ENCODE data around the gene SLITRK6. TPM values are rescaled to one million over a fixed set of nuclear protein-coding genes. Genes with fewer than 3 reads are reported as not detected.

The SLITRK6 gene
- total RNA-seq, 1 experiment from 2014 or later, result 3.8 TPM

DNA sequence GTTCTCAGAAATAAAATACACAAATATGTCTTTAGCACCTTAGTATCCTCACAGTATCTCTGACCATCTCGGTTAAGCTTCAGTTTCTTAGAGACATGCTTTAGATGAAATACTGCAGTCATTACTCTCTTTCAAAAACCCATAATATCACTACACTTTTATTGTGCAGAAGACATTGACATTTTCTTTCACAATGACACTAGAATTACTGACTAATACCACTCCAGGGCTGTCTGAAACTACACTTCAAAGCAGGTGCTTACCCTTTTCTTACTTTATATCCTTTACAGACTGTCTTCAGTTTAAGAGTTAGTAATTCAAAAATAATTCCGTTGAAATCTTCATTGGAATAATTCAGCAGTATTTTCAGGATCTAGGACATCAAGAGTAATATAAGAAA lies 42.2 kb upstream of the SLITRK6 start:
- no peaks in the 10 kb centered on the region for H3K36me3 ChIP-seq (ENCODE audit: control insufficient read depth, insufficient read depth, low read length)
- no peak overlapping the region for H3K4me3 ChIP-seq (ENCODE audit: low read depth in 2 of 2, low read length in 2 of 2)
- DNase-seq (ENCODE audit: low read depth, low spot score) (no peak), ATAC-seq (no peak)
- ChIA-PET POLR2A (no interaction called here), CTCF (no interaction called here)
- no TSS peak for BruUV-seq (replicated peaks)
- no peaks in the 10 kb centered on the region for H3K4me1 ChIP-seq (ENCODE audit: control insufficient read depth, insufficient read depth, low read length)
- H3K9me3 ChIP-seq (ENCODE audit: control insufficient read depth, insufficient read depth, low read depth, low read length), result no peaks in the 10 kb centered on the region
- H3K27me3 ChIP-seq (ENCODE audit: control insufficient read depth, insufficient read depth, low read length), result no peaks in the 10 kb centered on the region
- in situ Hi-C loops (cut with HindIII; ENCODE audit: low pct_unique_long_range_greater_than_20kb, low sequenced_read_pairs) (no loop called here), intact Hi-C loops (cut with micrococcal nuclease; ENCODE audit: unreplicated experiment) (no loop called here)
- TF ChIP-seq TCF7L2 (IDR thresholded peaks at IDR 0.05; ENCODE audit: low read depth, low read length) (no peak), CTCF (IDR thresholded peaks at IDR 0.05) (no peak), POLR2AphosphoS5 (IDR thresholded peaks at IDR 0.05; ENCODE audit: low read depth, low read length) (no peak), REST (IDR thresholded peaks at IDR 0.05; ENCODE audit: insufficient read depth in 1 of 2, low read depth in 2 of 2, low read length in 1 of 2) (no peak), SIN3A (IDR thresholded peaks at IDR 0.05; ENCODE audit: borderline replicate concordance, insufficient read depth, low read depth, low read length) (no peak)
- H3K27ac ChIP-seq (ENCODE audit: low read length), result no peak overlapping the region

DNA sequence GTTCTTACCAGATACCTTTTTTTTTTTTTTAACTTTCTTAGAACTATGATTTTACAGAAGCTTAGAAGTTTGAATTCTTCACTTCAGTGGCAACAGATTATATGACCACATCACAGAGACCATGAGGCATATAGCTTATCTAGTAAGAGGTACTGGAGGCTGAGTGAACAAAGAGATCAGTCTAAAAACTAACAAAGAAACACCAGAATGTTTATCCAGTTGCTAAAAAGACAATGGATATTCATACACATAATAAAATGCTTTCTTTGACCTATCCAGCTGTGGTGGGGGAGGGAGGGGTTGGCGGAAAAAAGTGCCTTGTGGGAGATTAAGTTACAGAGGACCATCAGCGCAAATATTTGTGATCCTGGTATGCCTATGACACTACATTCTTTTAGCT lies 34.7 kb upstream of the SLITRK6 start:
- no peak overlapping the region for H3K4me3 ChIP-seq (ENCODE audit: low read depth in 2 of 2, low read length in 2 of 2)
- intact Hi-C loops (cut with micrococcal nuclease; ENCODE audit: unreplicated experiment), result no loop called here
- no peak overlapping the region for H3K27ac ChIP-seq (ENCODE audit: low read length)
- ChIA-PET CTCF (no interaction called here), POLR2A (no interaction called here)
- in situ Hi-C loops (cut with HindIII; ENCODE audit: low pct_unique_long_range_greater_than_20kb, low sequenced_read_pairs), result no loop called here
- no peak for TF ChIP-seq CTCF (IDR thresholded peaks at IDR 0.05)
- no peak for TF ChIP-seq TCF7L2 (IDR thresholded peaks at IDR 0.05; ENCODE audit: low read depth, low read length)
- TF ChIP-seq REST (IDR thresholded peaks at IDR 0.05; ENCODE audit: insufficient read depth in 1 of 2, low read depth in 2 of 2, low read length in 1 of 2), result no peak
- no peaks in the 10 kb centered on the region for H3K4me1 ChIP-seq (ENCODE audit: control insufficient read depth, insufficient read depth, low read length)
- DNase-seq (ENCODE audit: low read depth, low spot score) (no peak), ATAC-seq (no peak)
- no peaks in the 10 kb centered on the region for H3K9me3 ChIP-seq (ENCODE audit: control insufficient read depth, insufficient read depth, low read depth, low read length)
- BruUV-seq (replicated peaks), result no TSS peak
- H3K27me3 ChIP-seq (ENCODE audit: control insufficient read depth, insufficient read depth, low read length), result no peaks in the 10 kb centered on the region
- no peaks in the 10 kb centered on the region for H3K36me3 ChIP-seq (ENCODE audit: control insufficient read depth, insufficient read depth, low read length)

Measured in Panc1 (cell line).